Karpas-422 (cell line): ENCODE results near the gene HK1. TPM values are rescaled to one million over a fixed set of nuclear protein-coding genes. Genes with fewer than 3 reads are reported as not detected.

Experiments used
- total RNA-seq: library from RNA; depleted of rRNA; stranded (reverse); fragments of >200 nt; shearing (Covaris generic); gene quantifications from 2 replicates; pipeline ENCODE4 v1.2.3, GENCODE V29; 2014; ENCODE audit warnings: low replicate concordance; rRNA removed

The HK1 gene
- total RNA-seq, 1 experiment from 2014 or later: 54.6 TPM

Other genes with a start within 250 kb of the HK1 start
- 18.3 and 56.4 TPM in 2 replicates for gene SRGN, start 190.4 kb upstream of the HK1 start, total RNA-seq
- gene VPS26A, start 154.3 kb upstream of the HK1 start, total RNA-seq: 9.4 and 28.3 TPM in 2 replicates
- 37.6 and 42.0 TPM in 2 replicates for gene SUPV3L1, start 98.3 kb upstream of the HK1 start, total RNA-seq
- not detected in 2 replicates for gene HKDC1, start 58.2 kb upstream of the HK1 start, total RNA-seq
- gene TACR2, start 138.4 kb downstream of the HK1 start, total RNA-seq: 1.9 TPM in 1 of 2 replicates, not detected in the other
- gene TSPAN15, start 173.0 kb downstream of the HK1 start, total RNA-seq: 0.97 and 1.6 TPM in 2 replicates